Mesothelial cell of epicardium (in vitro differentiated cells): ENCODE data around the gene GPR137. TPM values are rescaled to one million over a fixed set of nuclear protein-coding genes. Genes with fewer than 3 reads are reported as not detected.

Experiments
- DNase-seq, 2 experiments: peaks; one replicate each; pipeline ENCODE4 v3.0.0; 2021; ENCODE audit warnings: low spot score in 2 of 2; ENCODE audit not compliant: unreplicated experiment in 2 of 2
- H3K27ac Mint-ChIP-seq: 2 replicates; pipeline ENCODE4 v1.8.0; 2021; ENCODE audit warnings: mixed read lengths
- H3K27me3 Mint-ChIP-seq: 2 replicates; pipeline ENCODE4 v1.8.0; 2021; ENCODE audit warnings: low read depth, mixed read lengths
- H3K36me3 Mint-ChIP-seq: 2 replicates; pipeline ENCODE4 v1.8.0; 2021; ENCODE audit warnings: mixed read lengths
- H3K4me1 Mint-ChIP-seq: 2 replicates; pipeline ENCODE4 v1.8.0; 2021; ENCODE audit warnings: mixed read lengths
- H3K4me3 Mint-ChIP-seq: 2 replicates; pipeline ENCODE4 v1.8.0; 2021; ENCODE audit warnings: mild to moderate bottlenecking, moderate library complexity, mixed read lengths
- H3K9me3 Mint-ChIP-seq: 2 replicates; pipeline ENCODE4 v1.8.0; 2021; ENCODE audit warnings: mixed read lengths
- total RNA-seq: library from RNA; stranded (reverse); gene quantifications from 3 replicates; pipeline ENCODE4 v1.2.1, GENCODE V29; 2021
- TF ChIP-seq, protein P1 (sequence below): fragments of 200-600 bp; sonication (generic); IDR thresholded peaks from one replicate; pipeline ENCODE4 v1.5.0; 2021; ENCODE audit warnings: antibody characterized with exemption; ENCODE audit not compliant: unreplicated experiment

Gene GPR137
- total RNA-seq, 1 donor from 2014 or later, result 43.8 TPM

DNA sequence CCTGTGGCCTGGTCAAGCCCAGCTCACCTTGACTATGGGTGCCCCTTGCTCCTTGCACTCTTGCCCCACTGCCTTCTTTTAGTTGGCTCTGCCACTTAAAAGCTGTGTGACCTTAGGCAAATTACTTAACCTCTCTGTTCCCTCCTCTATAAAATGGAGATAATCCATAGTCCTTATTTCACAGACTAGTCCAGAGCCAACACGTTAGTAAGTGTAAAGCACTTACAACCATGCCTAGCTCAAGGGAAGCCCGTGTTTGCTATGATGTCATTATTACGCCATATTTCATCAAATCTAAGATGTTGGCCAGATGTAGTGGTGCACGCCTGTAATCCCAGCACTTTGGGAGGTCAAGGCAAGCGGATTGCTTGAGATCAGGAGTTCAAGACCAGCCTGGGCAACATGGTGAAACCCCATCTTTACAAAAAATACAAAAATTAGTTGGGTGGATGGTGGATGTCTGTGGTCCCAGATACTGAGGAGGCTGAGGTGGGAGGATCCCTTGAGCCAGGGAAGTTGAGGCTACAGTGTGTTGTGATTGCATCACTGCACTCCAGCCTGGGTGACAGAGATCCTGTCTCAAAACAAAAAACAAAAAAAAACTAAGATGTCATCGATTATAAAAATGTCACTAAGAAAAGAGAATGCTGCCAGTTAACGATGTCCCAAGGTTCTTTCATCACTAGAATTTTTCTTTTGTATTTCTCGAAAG lies 52.0 kb downstream of the GPR137 start:
- peaks cover 3% of the 10 kb centered on the region for H3K27me3 Mint-ChIP-seq
- TF ChIP-seq, protein P1, sequence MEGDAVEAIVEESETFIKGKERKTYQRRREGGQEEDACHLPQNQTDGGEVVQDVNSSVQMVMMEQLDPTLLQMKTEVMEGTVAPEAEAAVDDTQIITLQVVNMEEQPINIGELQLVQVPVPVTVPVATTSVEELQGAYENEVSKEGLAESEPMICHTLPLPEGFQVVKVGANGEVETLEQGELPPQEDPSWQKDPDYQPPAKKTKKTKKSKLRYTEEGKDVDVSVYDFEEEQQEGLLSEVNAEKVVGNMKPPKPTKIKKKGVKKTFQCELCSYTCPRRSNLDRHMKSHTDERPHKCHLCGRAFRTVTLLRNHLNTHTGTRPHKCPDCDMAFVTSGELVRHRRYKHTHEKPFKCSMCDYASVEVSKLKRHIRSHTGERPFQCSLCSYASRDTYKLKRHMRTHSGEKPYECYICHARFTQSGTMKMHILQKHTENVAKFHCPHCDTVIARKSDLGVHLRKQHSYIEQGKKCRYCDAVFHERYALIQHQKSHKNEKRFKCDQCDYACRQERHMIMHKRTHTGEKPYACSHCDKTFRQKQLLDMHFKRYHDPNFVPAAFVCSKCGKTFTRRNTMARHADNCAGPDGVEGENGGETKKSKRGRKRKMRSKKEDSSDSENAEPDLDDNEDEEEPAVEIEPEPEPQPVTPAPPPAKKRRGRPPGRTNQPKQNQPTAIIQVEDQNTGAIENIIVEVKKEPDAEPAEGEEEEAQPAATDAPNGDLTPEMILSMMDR, result no peak
- peaks cover 18% of the 10 kb centered on the region for H3K4me1 Mint-ChIP-seq
- no peaks in the 10 kb centered on the region for H3K9me3 Mint-ChIP-seq
- H3K4me3 Mint-ChIP-seq, result no peak overlapping the region
- H3K36me3 Mint-ChIP-seq, result no peaks in the 10 kb centered on the region
- H3K27ac Mint-ChIP-seq, result peak overlapping the region; percentile 68
- no peak for DNase-seq

DNA sequence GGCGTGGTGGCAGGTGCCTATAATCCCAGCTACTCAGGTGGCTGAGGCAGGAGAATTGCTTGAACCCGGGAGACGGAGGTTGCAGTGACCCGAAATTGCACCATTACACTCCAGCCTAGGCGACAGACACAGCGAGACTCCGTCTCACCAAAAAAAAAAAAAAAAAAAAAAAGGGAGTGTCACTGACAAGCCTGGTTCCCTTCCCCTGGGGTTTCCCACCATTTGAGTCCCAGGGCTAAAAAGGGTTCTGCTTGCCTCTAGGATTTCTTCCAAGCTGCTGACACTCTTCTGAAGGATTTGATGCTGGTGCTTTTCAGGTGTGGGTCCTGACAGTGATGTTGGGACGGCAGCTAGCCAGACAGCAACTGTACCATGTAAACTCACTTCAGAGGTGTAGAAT lies 53.1 kb downstream of the GPR137 start:
- Mint-ChIP-seq H3K27ac (no peak overlapping the region), H3K4me3 (no peak overlapping the region)

More for the DNA sequence above, 53.1 kb downstream of the GPR137 start:
- H3K27me3 Mint-ChIP-seq, result peaks cover 3% of the 10 kb centered on the region
- H3K4me1 Mint-ChIP-seq, result peaks cover 18% of the 10 kb centered on the region
- no peaks in the 10 kb centered on the region for H3K36me3 Mint-ChIP-seq
- no peaks in the 10 kb centered on the region for H3K9me3 Mint-ChIP-seq
- no peak for DNase-seq
- TF ChIP-seq, protein P1, result no peak

Other genes starting within 250 kb of the GPR137 start
- gene FLRT1, start 249.9 kb upstream of the GPR137 start, total RNA-seq, result 7.1 to 7.9 TPM (median 7.3 TPM) in 3 replicates
- gene MACROD1, start 119.7 kb upstream of the GPR137 start, total RNA-seq, result 39.0 to 44.0 TPM (median 39.4 TPM) in 3 replicates
- 127 to 133 TPM (median 131 TPM) in 3 replicates for gene STIP1, start 99.7 kb upstream of the GPR137 start, total RNA-seq
- gene FERMT3, start 79.1 kb upstream of the GPR137 start, total RNA-seq, result 4.8 to 8.4 TPM (median 5.9 TPM) in 3 replicates
- 38.9 to 41.1 TPM (median 40.9 TPM) in 3 replicates for gene TRPT1, start 59.7 kb upstream of the GPR137 start, total RNA-seq
- gene NUDT22, start 59.6 kb upstream of the GPR137 start, total RNA-seq, result 31.9 to 35.6 TPM (median 33.7 TPM) in 3 replicates
- gene DNAJC4, start 55.3 kb upstream of the GPR137 start, total RNA-seq, result 43.6 to 49.4 TPM (median 45.0 TPM) in 3 replicates
- gene VEGFB, start 51.3 kb upstream of the GPR137 start, total RNA-seq, result 83.2 to 90.1 TPM (median 85.8 TPM) in 3 replicates
- gene FKBP2, start 44.8 kb upstream of the GPR137 start, total RNA-seq, result 35.5 to 40.2 TPM (median 36.4 TPM) in 3 replicates
- 119 to 131 TPM (median 124 TPM) in 3 replicates for gene PPP1R14B, start 38.9 kb upstream of the GPR137 start, total RNA-seq
- 34.9 to 35.7 TPM (median 35.7 TPM) in 3 replicates for gene PLCB3, start 34.3 kb upstream of the GPR137 start, total RNA-seq
- 50.2 to 53.1 TPM (median 52.2 TPM) in 3 replicates for gene BAD, start 1.2 kb upstream of the GPR137 start, total RNA-seq
- 0.22 to 0.58 TPM (median 0.27 TPM) in 3 replicates for gene KCNK4, start 5.5 kb downstream of the GPR137 start, total RNA-seq
- 0.47 TPM in 1 of 3 replicates, not detected in the others for gene CATSPERZ, start 14.5 kb downstream of the GPR137 start, total RNA-seq
- gene ESRRA, start 19.7 kb downstream of the GPR137 start, total RNA-seq, result 23.2 to 26.6 TPM (median 26.4 TPM) in 3 replicates
- gene TRMT112, start 31.7 kb downstream of the GPR137 start, total RNA-seq, result 178 to 201 TPM (median 184 TPM) in 3 replicates
- gene PRDX5, start 32.3 kb downstream of the GPR137 start, total RNA-seq, result 134 to 139 TPM (median 139 TPM) in 3 replicates
- gene CCDC88B, start 54.4 kb downstream of the GPR137 start, total RNA-seq, result 10.1 to 12.0 TPM (median 11.5 TPM) in 3 replicates
- gene RPS6KA4, start 73.3 kb downstream of the GPR137 start, total RNA-seq, result 27.6 to 30.1 TPM (median 30.1 TPM) in 3 replicates